HG02588 (cell line): ENCODE results near the gene TRIM69.
A peak's percentile ranks its signal among the peaks of the same experiment; 100 is the strongest.
"Not testable (repeated sequence)": the region's sequence is repeated elsewhere in the genome, so short reads cannot be mapped to it uniquely, and the experiment has no call there.

Source experiments
- ATAC-seq: cut with Tn5 transposase; IDR thresholded peaks from one replicate; pipeline ENCODE4 v1.9.1; 2021; ENCODE audit warnings: mild to moderate bottlenecking, moderate library complexity; ENCODE audit not compliant: unreplicated experiment

The TRIM69 gene

GRCh38 chr15:44715142-44715796 is 21.1 kb upstream of the TRIM69 start:
- no peak for ATAC-seq

GRCh38 chr15:44715797-44716334 is 20.5 kb upstream of the TRIM69 start:
- no peak for ATAC-seq

- no peak for ATAC-seq
Measured at GRCh38 chr15:44716983-44717602, 19.2 kb upstream of the TRIM69 start.

- ATAC-seq: no peak
Measured at GRCh38 chr15:44718180-44718926, 18.0 kb upstream of the TRIM69 start.

- no peak for ATAC-seq
Measured at GRCh38 chr15:44718927-44719292, 17.4 kb upstream of the TRIM69 start.

- ATAC-seq: peak; percentile 51
Measured at GRCh38 chr15:44719293-44719999, 16.9 kb upstream of the TRIM69 start.

GRCh38 chr15:44720000-44720435 is 16.3 kb upstream of the TRIM69 start:
- not testable (repeated sequence) for ATAC-seq

GRCh38 chr15:44720460-44721176 is 15.7 kb upstream of the TRIM69 start:
- ATAC-seq: no peak

GRCh38 chr15:44722011-44722410 is 14.3 kb upstream of the TRIM69 start:
- ATAC-seq: no peak

GRCh38 chr15:44726136-44726535 is 10.2 kb upstream of the TRIM69 start:
- no peak for ATAC-seq

- ATAC-seq: peak; percentile 35
Measured at GRCh38 chr15:44726568-44727484, 9.5 kb upstream of the TRIM69 start.

GRCh38 chr15:44727485-44728231 is 8.7 kb upstream of the TRIM69 start:
- ATAC-seq: no peak

- ATAC-seq: not testable (repeated sequence)
Measured at GRCh38 chr15:44728232-44728575, 8.1 kb upstream of the TRIM69 start.

- peak; percentile 73 for ATAC-seq
Measured at GRCh38 chr15:44728576-44729407, 7.5 kb upstream of the TRIM69 start.

GRCh38 chr15:44729408-44730127 is 6.8 kb upstream of the TRIM69 start:
- ATAC-seq: peak; percentile 3

- ATAC-seq: no peak
Measured at GRCh38 chr15:44734839-44735481, 1.4 kb upstream of the TRIM69 start.
